Measurements from ENCODE around the gene RPS6KL1. TPM values are rescaled to one million over a fixed set of nuclear protein-coding genes. Genes with fewer than 3 reads are reported as not detected.

RPS6KL1 gene
- polyA plus RNA-seq, 1 donor from 2014 or later, result 147 TPM

DNA sequence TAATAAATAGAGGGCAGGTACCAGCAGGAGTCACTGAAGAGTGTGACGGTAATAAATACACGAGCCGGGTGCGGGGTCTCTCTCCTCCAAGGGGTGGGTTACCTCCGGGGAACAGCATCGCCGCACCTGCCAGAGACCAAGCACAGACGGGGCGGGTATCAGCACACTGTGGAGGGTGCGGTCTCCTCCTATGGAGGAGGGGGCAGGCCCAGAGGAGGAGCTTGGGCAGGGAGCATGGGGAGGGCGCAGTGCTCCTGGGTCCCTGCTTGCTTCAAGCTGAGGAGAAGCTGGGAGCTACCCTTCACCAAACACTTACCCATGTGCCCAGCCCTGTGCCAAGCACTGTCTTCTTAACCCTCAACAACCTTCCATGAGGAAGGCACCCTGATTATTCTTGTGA, 19.5 kb upstream of the RPS6KL1 start:
- Histone ChIP-seq H3K4me3 (ENCODE audit: low read length) (no peak overlapping the region), H2AFZ (ENCODE audit: low read depth, low read length) (no peak overlapping the region), H3K4me2 (ENCODE audit: low read length) (no peak overlapping the region), H3K27me3 (ENCODE audit: insufficient read depth, low read depth, low read length) (no peaks in the 10 kb centered on the region), H3K36me3 (ENCODE audit: insufficient read depth, low read length) (no peaks in the 10 kb centered on the region), H3K27ac (ENCODE audit: low read length) (no peak overlapping the region), H3K9me3 (ENCODE audit: low read length) (no peaks in the 10 kb centered on the region), H3K79me2 (replicated peaks; ENCODE audit: insufficient read depth, low read length) (no peaks in the 10 kb centered on the region), H4K20me1 (ENCODE audit: insufficient read depth) (no peaks in the 10 kb centered on the region), H3K9ac (ENCODE audit: low read length) (no peak overlapping the region), H3K9me2 (ENCODE audit: insufficient read depth, low read length) (no peaks in the 10 kb centered on the region), H3F3A (ENCODE audit: insufficient read depth, low read length, poor library complexity, severe bottlenecking) (no peaks in the 10 kb centered on the region)
- TF ChIP-seq MXI1 (conservative IDR thresholded peaks at IDR 0.05; ENCODE audit: poor library complexity, severe bottlenecking) (no peak), RAD21 (conservative IDR thresholded peaks at IDR 0.05) (no peak), EP300 (conservative IDR thresholded peaks at IDR 0.05; ENCODE audit: poor library complexity, severe bottlenecking) (no peak), TAF1 (IDR thresholded peaks at IDR 0.05; ENCODE audit: low read depth) (no peak), POLR2AphosphoS5 (IDR thresholded peaks at IDR 0.05) (no peak), SMC3 (conservative IDR thresholded peaks at IDR 0.05; ENCODE audit: poor library complexity) (no peak)
- TF ChIP-seq, protein P1, sequence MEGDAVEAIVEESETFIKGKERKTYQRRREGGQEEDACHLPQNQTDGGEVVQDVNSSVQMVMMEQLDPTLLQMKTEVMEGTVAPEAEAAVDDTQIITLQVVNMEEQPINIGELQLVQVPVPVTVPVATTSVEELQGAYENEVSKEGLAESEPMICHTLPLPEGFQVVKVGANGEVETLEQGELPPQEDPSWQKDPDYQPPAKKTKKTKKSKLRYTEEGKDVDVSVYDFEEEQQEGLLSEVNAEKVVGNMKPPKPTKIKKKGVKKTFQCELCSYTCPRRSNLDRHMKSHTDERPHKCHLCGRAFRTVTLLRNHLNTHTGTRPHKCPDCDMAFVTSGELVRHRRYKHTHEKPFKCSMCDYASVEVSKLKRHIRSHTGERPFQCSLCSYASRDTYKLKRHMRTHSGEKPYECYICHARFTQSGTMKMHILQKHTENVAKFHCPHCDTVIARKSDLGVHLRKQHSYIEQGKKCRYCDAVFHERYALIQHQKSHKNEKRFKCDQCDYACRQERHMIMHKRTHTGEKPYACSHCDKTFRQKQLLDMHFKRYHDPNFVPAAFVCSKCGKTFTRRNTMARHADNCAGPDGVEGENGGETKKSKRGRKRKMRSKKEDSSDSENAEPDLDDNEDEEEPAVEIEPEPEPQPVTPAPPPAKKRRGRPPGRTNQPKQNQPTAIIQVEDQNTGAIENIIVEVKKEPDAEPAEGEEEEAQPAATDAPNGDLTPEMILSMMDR (IDR thresholded peaks at IDR 0.05; ENCODE audit: poor library complexity, severe bottlenecking), result no peak
- TF ChIP-seq, protein P2, sequence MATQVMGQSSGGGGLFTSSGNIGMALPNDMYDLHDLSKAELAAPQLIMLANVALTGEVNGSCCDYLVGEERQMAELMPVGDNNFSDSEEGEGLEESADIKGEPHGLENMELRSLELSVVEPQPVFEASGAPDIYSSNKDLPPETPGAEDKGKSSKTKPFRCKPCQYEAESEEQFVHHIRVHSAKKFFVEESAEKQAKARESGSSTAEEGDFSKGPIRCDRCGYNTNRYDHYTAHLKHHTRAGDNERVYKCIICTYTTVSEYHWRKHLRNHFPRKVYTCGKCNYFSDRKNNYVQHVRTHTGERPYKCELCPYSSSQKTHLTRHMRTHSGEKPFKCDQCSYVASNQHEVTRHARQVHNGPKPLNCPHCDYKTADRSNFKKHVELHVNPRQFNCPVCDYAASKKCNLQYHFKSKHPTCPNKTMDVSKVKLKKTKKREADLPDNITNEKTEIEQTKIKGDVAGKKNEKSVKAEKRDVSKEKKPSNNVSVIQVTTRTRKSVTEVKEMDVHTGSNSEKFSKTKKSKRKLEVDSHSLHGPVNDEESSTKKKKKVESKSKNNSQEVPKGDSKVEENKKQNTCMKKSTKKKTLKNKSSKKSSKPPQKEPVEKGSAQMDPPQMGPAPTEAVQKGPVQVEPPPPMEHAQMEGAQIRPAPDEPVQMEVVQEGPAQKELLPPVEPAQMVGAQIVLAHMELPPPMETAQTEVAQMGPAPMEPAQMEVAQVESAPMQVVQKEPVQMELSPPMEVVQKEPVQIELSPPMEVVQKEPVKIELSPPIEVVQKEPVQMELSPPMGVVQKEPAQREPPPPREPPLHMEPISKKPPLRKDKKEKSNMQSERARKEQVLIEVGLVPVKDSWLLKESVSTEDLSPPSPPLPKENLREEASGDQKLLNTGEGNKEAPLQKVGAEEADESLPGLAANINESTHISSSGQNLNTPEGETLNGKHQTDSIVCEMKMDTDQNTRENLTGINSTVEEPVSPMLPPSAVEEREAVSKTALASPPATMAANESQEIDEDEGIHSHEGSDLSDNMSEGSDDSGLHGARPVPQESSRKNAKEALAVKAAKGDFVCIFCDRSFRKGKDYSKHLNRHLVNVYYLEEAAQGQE (IDR thresholded peaks at IDR 0.05; ENCODE audit: borderline replicate concordance), result no peak

DNA sequence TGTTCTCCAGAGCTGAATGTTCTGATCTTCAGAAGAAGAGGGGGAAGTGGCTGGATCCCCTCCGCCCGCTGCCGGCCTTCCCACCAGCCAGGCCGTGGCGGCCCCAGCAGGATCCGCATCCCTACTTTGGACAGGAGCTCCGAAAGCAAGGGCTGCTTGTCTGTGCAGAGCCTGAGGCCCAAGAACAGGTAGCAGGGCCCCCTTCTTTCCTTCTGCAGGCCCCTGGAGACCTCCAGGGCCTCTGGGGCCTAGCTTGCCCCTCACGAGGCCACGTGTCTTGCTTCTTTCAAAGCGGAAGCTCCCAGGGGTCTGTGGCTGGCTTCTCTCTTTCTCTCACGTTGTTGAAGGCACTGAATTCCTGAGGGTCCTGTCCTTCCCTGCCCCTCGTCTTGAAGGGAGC, 19.1 kb upstream of the RPS6KL1 start:
- Histone ChIP-seq H3K4me2 (ENCODE audit: low read length) (no peak overlapping the region), H3K79me2 (replicated peaks; ENCODE audit: insufficient read depth, low read length) (no peaks in the 10 kb centered on the region), H3K9me2 (ENCODE audit: insufficient read depth, low read length) (no peaks in the 10 kb centered on the region), H3K27me3 (ENCODE audit: insufficient read depth, low read depth, low read length) (no peaks in the 10 kb centered on the region), H3K9me3 (ENCODE audit: low read length) (no peaks in the 10 kb centered on the region), H3K9ac (ENCODE audit: low read length) (no peak overlapping the region), H3K36me3 (ENCODE audit: insufficient read depth, low read length) (no peaks in the 10 kb centered on the region), H3K4me3 (ENCODE audit: low read length) (no peak overlapping the region), H4K20me1 (ENCODE audit: insufficient read depth) (no peaks in the 10 kb centered on the region), H3F3A (ENCODE audit: insufficient read depth, low read length, poor library complexity, severe bottlenecking) (no peaks in the 10 kb centered on the region), H2AFZ (ENCODE audit: low read depth, low read length) (no peak overlapping the region), H3K27ac (ENCODE audit: low read length) (no peak overlapping the region)
- no peak for TF ChIP-seq SMC3 (conservative IDR thresholded peaks at IDR 0.05; ENCODE audit: poor library complexity)
- no peak for TF ChIP-seq POLR2AphosphoS5 (IDR thresholded peaks at IDR 0.05)
- TF ChIP-seq, protein P1 (IDR thresholded peaks at IDR 0.05; ENCODE audit: poor library complexity, severe bottlenecking), result no peak
- no peak for TF ChIP-seq EP300 (conservative IDR thresholded peaks at IDR 0.05; ENCODE audit: poor library complexity, severe bottlenecking)
- TF ChIP-seq RAD21 (conservative IDR thresholded peaks at IDR 0.05), result no peak
- no peak for TF ChIP-seq TAF1 (IDR thresholded peaks at IDR 0.05; ENCODE audit: low read depth)
- no peak for TF ChIP-seq MXI1 (conservative IDR thresholded peaks at IDR 0.05; ENCODE audit: poor library complexity, severe bottlenecking)
- TF ChIP-seq, protein P2 (IDR thresholded peaks at IDR 0.05; ENCODE audit: borderline replicate concordance), result no peak
- TF ChIP-seq EZH2 (IDR thresholded peaks at IDR 0.05; ENCODE audit: borderline replicate concordance, insufficient read depth, low read length, poor library complexity, severe bottlenecking), result no peak
